B cell (primary cell): Measurements from ENCODE around the gene KRTAP25-1. TPM values are rescaled to one million over a fixed set of nuclear protein-coding genes. Genes with fewer than 3 reads are reported as not detected.

Experiments used
- ATAC-seq: fragments of 200-7000 bp; cut with Tn5 transposase; one replicate; pipeline ENCODE4 v1.10.0; 2021; ENCODE audit warnings: low read depth, mild to moderate bottlenecking, moderate number of reproducible peaks, moderate library complexity
- CTCF ChIA-PET: fragments of 350-600 bp; sonication (Branson Sonifier 250); formaldehyde crosslinking; loops from one replicate; lab custom pipeline; 2021; ENCODE audit warnings: antibody characterized with exemption, inconsistent platforms; lab: Charles Lee
- POLR2A ChIA-PET: fragments of 350-600 bp; sonication (Branson Sonifier 250); formaldehyde crosslinking; loops from one replicate; lab custom pipeline; 2021; ENCODE audit warnings: antibody characterized with exemption; lab: Charles Lee
- DNase-seq: peaks from one replicate; pipeline ENCODE4 v3.0.0; 2013
- H2AFZ ChIP-seq: 2 replicates; pipeline ENCODE4 v1.6.1; 2012; ENCODE audit warnings: mild to moderate bottlenecking, low read depth, low read length; ENCODE audit not compliant: insufficient read depth, poor library complexity, severe bottlenecking
- H3K27ac ChIP-seq, 2 donors: 1 replicate in 1 of 2; 2 replicates in 1 of 2; pipeline ENCODE4 v1.5.1; 2012 to 2013; ENCODE audit warnings: low read length in 2 of 2, mild to moderate bottlenecking in 2 of 2, moderate library complexity in 1 of 2
- H3K27me3 ChIP-seq, 4 experiments: fragments of 200-600 bp in 1 of 4; sonication (generic) in 1 of 4; replicated peaks in 1 of 4; 1 replicate in 2 of 4; 2 replicates in 2 of 4; pipeline versions ENCODE4 v1.6.1 to v1.7.0; 2013 to 2016; ENCODE audit warnings: low read length in 3 of 4, mild to moderate bottlenecking in 2 of 4, mixed read lengths in 1 of 4, moderate library complexity in 1 of 4; ENCODE audit not compliant: insufficient read depth in 4 of 4, control insufficient read depth in 3 of 4; ENCODE audit errors: control extremely low read depth in 1 of 4
- H3K36me3 ChIP-seq, 2 experiments: replicated peaks in 1 of 2; 1 replicate in 1 of 2; 2 replicates in 1 of 2; pipeline versions ENCODE4 v1.6.1 to v1.7.1; 2013; ENCODE audit warnings: low read length in 1 of 2; ENCODE audit not compliant: insufficient read depth in 2 of 2, control insufficient read depth in 1 of 2; ENCODE audit errors: control extremely low read depth in 1 of 2, extremely low read depth in 1 of 2
- H3K4me1 ChIP-seq, 2 donors: fragments of 200-600 bp in 1 of 2; sonication (generic) in 1 of 2; 1 replicate in 1 of 2; 2 replicates in 1 of 2; pipeline versions ENCODE4 v1.5.1 to v1.6.1; 2013 to 2017; ENCODE audit warnings: low read length in 2 of 2; ENCODE audit not compliant: control insufficient read depth in 2 of 2, insufficient read depth in 2 of 2
- H3K4me2 ChIP-seq: replicated peaks from 2 replicates; pipeline ENCODE3; 2012; ENCODE audit warnings: mild to moderate bottlenecking, low read depth, low read length; ENCODE audit not compliant: poor library complexity, severe bottlenecking
- H3K4me3 ChIP-seq, 5 experiments: fragments of 200-600 bp in 1 of 5; sonication (generic) in 1 of 5; 1 replicate in 3 of 5; 2 replicates in 2 of 5; pipeline versions ENCODE4 v1.5.1 to v1.7.0; 2011 to 2016; ENCODE audit warnings: low read length in 4 of 5, mild to moderate bottlenecking in 4 of 5, low read depth in 2 of 5, control low read depth in 1 of 5, moderate library complexity in 1 of 5; ENCODE audit not compliant: insufficient read depth in 1 of 5; ENCODE audit errors: control extremely low read depth in 1 of 5, extremely low read depth in 1 of 5
- H3K79me2 ChIP-seq: fragments of 200-600 bp; sonication (generic); one replicate; pipeline ENCODE4 v1.6.0; 2016; ENCODE audit warnings: low read length; ENCODE audit not compliant: control insufficient read depth, insufficient read depth
- H3K9ac ChIP-seq: fragments of 200-600 bp; sonication (generic); 2 replicates; pipeline ENCODE4 v1.6.1; 2017; ENCODE audit warnings: mild to moderate bottlenecking, low read length, moderate library complexity
- H3K9me3 ChIP-seq, 3 donors: one replicate each; pipeline versions ENCODE4 v1.6.1 to v1.7.1; 2013; ENCODE audit warnings: low read length in 2 of 3; ENCODE audit not compliant: control insufficient read depth in 2 of 3, insufficient read depth in 1 of 3; ENCODE audit errors: control extremely low read depth in 1 of 3
- H4K20me1 ChIP-seq: 2 replicates; pipeline ENCODE4 v1.6.0; 2012; ENCODE audit warnings: mild to moderate bottlenecking, low read length; ENCODE audit not compliant: insufficient read depth, control insufficient read depth, poor library complexity, severe bottlenecking
- H3K27ac Mint-ChIP-seq: one replicate; pipeline ENCODE4 v1.8.0; 2021; ENCODE audit warnings: mixed read lengths
- H3K27me3 Mint-ChIP-seq: one replicate; pipeline ENCODE4 v1.8.0; 2021; ENCODE audit warnings: mixed read lengths
- H3K4me1 Mint-ChIP-seq: one replicate; pipeline ENCODE4 v1.8.0; 2021; ENCODE audit warnings: mixed read lengths
- H3K4me3 Mint-ChIP-seq: one replicate; pipeline ENCODE4 v1.8.0; 2021; ENCODE audit warnings: mixed read lengths
- H3K9me3 Mint-ChIP-seq: one replicate; pipeline ENCODE4 v1.8.0; 2022; ENCODE audit warnings: mixed read lengths; ENCODE audit not compliant: insufficient read depth
- EZH2 ChIP-seq: IDR thresholded peaks from 2 replicates; pipeline ENCODE4 v1.6.1; 2012; ENCODE audit warnings: borderline replicate concordance, low read depth, mild to moderate bottlenecking, moderate library complexity, low read length; ENCODE audit not compliant: insufficient read depth, poor library complexity, severe bottlenecking
- WGBS: methylation state at CpG from one replicate; pipeline ENCODE4 v1.1.5; 2013; ENCODE audit warnings: missing lambda C conversion rate; ENCODE audit not compliant: insufficient coverage; 5-methylcytosine and 5-hydroxymethylcytosine counted together
- intact Hi-C: fragments of 100-400 bp; cut with micrococcal nuclease; formaldehyde crosslinking; loops from one replicate; pipeline ENCODE4 v1.10.0; 2022
- polyA plus RNA-seq: library from polyadenylated mRNA; depleted of rRNA; stranded (reverse); fragments of >200 nt; gene quantifications from 2 replicates; pipeline ENCODE4 v1.2.3, GENCODE V29; 2012
- total RNA-seq, 2 donors: library from RNA; stranded (reverse); fragments of 120-200 nt in 1 of 2; gene quantifications; 1 replicate in 1 of 2; 2 replicates in 1 of 2; pipeline versions ENCODE4 v1.2.3 to v1.2.4, GENCODE V29; 2013 to 2022
- TF ChIP-seq, protein P1 (sequence below): fragments of 200-600 bp; IDR thresholded peaks from one replicate; pipeline ENCODE4 v1.8.0; 2022; ENCODE audit warnings: antibody characterized with exemption, mild to moderate bottlenecking

The KRTAP25-1 gene
- total and polyA plus RNA-seq, 2 donors (not counting 1 experiment from before 2014, with no cell fraction given), result not detected

DNA sequence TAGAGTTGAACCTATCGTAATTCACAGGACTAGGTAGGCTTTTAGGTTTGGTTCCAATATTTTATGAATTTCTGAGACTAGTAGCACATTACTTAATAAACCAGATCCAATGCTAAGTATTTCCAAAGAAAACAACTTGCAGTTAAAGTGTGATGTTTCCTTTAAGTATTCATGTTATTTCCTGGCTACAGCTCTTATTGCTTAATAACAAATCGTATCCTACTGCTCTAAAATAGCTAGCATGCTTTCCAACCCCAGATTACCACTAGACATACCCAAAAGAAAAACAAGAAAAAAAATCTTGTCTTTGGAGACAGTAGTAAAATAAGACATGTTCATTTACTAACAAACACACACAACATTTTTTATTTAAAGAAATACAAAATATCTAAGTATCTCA, 47.3 kb upstream of the KRTAP25-1 start:
- Histone ChIP-seq H3K27me3 (no peaks in the 10 kb centered on the region), H2AFZ (no peak overlapping the region), H3K9me3 (no peaks in the 10 kb centered on the region), H3K4me2 (no peak overlapping the region), H3K36me3 (no peaks in the 10 kb centered on the region), H3K4me1 (no peaks in the 10 kb centered on the region), H3K27ac (no peak overlapping the region), H3K9ac (no peak overlapping the region), H4K20me1 (no peaks in the 10 kb centered on the region), H3K4me3 (no peak overlapping the region), H3K79me2 (no peaks in the 10 kb centered on the region)
- ATAC-seq (no peak), DNase-seq (no peak)
- no peak overlapping the region for H3K4me3 Mint-ChIP-seq
- H3K9me3 Mint-ChIP-seq, result no peaks in the 10 kb centered on the region
- POLR2A ChIA-PET, result no interaction called here
- no peak overlapping the region for H3K27ac Mint-ChIP-seq
- no peak for TF ChIP-seq EZH2
- TF ChIP-seq, protein P1, sequence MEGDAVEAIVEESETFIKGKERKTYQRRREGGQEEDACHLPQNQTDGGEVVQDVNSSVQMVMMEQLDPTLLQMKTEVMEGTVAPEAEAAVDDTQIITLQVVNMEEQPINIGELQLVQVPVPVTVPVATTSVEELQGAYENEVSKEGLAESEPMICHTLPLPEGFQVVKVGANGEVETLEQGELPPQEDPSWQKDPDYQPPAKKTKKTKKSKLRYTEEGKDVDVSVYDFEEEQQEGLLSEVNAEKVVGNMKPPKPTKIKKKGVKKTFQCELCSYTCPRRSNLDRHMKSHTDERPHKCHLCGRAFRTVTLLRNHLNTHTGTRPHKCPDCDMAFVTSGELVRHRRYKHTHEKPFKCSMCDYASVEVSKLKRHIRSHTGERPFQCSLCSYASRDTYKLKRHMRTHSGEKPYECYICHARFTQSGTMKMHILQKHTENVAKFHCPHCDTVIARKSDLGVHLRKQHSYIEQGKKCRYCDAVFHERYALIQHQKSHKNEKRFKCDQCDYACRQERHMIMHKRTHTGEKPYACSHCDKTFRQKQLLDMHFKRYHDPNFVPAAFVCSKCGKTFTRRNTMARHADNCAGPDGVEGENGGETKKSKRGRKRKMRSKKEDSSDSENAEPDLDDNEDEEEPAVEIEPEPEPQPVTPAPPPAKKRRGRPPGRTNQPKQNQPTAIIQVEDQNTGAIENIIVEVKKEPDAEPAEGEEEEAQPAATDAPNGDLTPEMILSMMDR, result no peak
- no CpG with 5 or more reads among the region's 2 CpGs for WGBS
- intact Hi-C loops, result no loop called here
- CTCF ChIA-PET, result no interaction called here
- no peaks in the 10 kb centered on the region for H3K4me1 Mint-ChIP-seq
- H3K27me3 Mint-ChIP-seq, result no peaks in the 10 kb centered on the region

DNA sequence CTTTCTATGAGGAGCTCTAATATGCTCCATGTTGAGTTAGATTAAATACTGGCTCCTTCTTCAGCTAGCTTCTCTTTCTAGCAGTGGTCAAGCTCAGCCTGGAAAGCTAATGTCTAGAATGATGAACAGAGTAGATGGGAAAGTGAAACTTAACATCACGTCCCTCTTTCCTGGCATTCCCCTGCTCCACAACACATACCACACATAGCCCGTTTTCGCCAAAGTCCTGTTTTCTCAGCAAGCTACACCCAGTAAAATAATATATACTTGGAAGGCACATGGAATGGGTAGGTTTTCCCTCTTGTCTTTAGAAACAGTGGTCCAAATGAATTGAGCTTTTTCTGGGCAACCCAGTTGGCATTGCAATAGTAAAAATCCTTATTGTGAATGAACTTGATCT, 44.4 kb upstream of the KRTAP25-1 start:
- no peaks in the 10 kb centered on the region for H3K4me1 ChIP-seq
- H3K27ac Mint-ChIP-seq, result no peak overlapping the region
- H3K4me3 Mint-ChIP-seq, result no peak overlapping the region
- no peaks in the 10 kb centered on the region for H3K4me1 Mint-ChIP-seq
- no peaks in the 10 kb centered on the region for H3K79me2 ChIP-seq
- no peaks in the 10 kb centered on the region for H3K36me3 ChIP-seq
- POLR2A ChIA-PET, result no interaction called here
- no peaks in the 10 kb centered on the region for H3K27me3 ChIP-seq
- CTCF ChIA-PET, result no interaction called here
- H4K20me1 ChIP-seq, result no peaks in the 10 kb centered on the region
- no peak overlapping the region for H2AFZ ChIP-seq
- ATAC-seq, result no peak
- no peaks in the 10 kb centered on the region for H3K9me3 ChIP-seq
- no peak overlapping the region for H3K9ac ChIP-seq
- no peak overlapping the region for H3K4me3 ChIP-seq
- no peaks in the 10 kb centered on the region for H3K9me3 Mint-ChIP-seq
- H3K27ac ChIP-seq, result no peak overlapping the region
- H3K4me2 ChIP-seq, result no peak overlapping the region
- DNase-seq, result no peak
- intact Hi-C loops, result no loop called here
- no CpG with 5 or more reads among the region's 3 CpGs for WGBS
- no peaks in the 10 kb centered on the region for H3K27me3 Mint-ChIP-seq
- TF ChIP-seq EZH2, result no peak
- TF ChIP-seq, protein P1, result no peak
